DND-41 (cell line): ENCODE data around the gene SOCS3.

ENCODE experiments used
- ATAC-seq: fragments of 200-7000 bp; cut with Tn5 transposase; 3 replicates; pipeline ENCODE4 v1.9.1; 2021; ENCODE audit warnings: low read depth; ENCODE audit not compliant: insufficient read depth
- DNase-seq: peaks from one replicate; pipeline ENCODE4 v3.0.0-alpha.2; 2020
- H2AFZ ChIP-seq: 2 replicates; pipeline ENCODE4 v1.6.0; 2012; ENCODE audit warnings: low read depth, low read length
- H3K27ac ChIP-seq: 2 replicates; pipeline ENCODE4 v1.5.1; 2012; ENCODE audit warnings: low read length, inconsistent platforms
- H3K27me3 ChIP-seq: fragments of 200-600 bp; sonication (generic); 2 replicates; pipeline ENCODE4 v1.6.0; 2012; ENCODE audit warnings: low read length, mild to moderate bottlenecking, inconsistent platforms; ENCODE audit not compliant: insufficient read depth, poor library complexity
- H3K36me3 ChIP-seq: 2 replicates; pipeline ENCODE4 v1.5.1; 2012; ENCODE audit warnings: low read length, inconsistent platforms; ENCODE audit not compliant: insufficient read depth
- H3K4me1 ChIP-seq: 2 replicates; pipeline ENCODE4 v1.5.1; 2012; ENCODE audit warnings: mild to moderate bottlenecking, low read length; ENCODE audit not compliant: insufficient read depth
- H3K4me2 ChIP-seq: 2 replicates; pipeline ENCODE4 v1.6.0; 2012; ENCODE audit warnings: mild to moderate bottlenecking, moderate library complexity, low read length, inconsistent platforms; ENCODE audit not compliant: insufficient read depth
- H3K4me3 ChIP-seq, 2 experiments: fragments of 200-600 bp in 1 of 2; shearing (Covaris generic) in 1 of 2; 2 replicates each; pipeline ENCODE4 v1.5.1; 2012 to 2016; ENCODE audit warnings: inconsistent platforms in 2 of 2, low read length in 2 of 2, mild to moderate bottlenecking in 2 of 2, low read depth in 1 of 2, moderate library complexity in 1 of 2
- H3K79me2 ChIP-seq: 2 replicates; pipeline ENCODE4 v1.6.0; 2012; ENCODE audit warnings: low read length, inconsistent platforms; ENCODE audit not compliant: insufficient read depth
- H3K9ac ChIP-seq: 2 replicates; pipeline ENCODE4 v1.6.0; 2012; ENCODE audit warnings: low read depth, mild to moderate bottlenecking, inconsistent platforms, low read length, moderate library complexity
- H3K9me3 ChIP-seq: 2 replicates; pipeline ENCODE4 v1.5.1; 2012; ENCODE audit warnings: low read length, moderate library complexity, mild to moderate bottlenecking, inconsistent platforms; ENCODE audit not compliant: insufficient read depth, severe bottlenecking
- H4K20me1 ChIP-seq: 2 replicates; pipeline ENCODE4 v1.6.0; 2012; ENCODE audit warnings: low read length; ENCODE audit not compliant: insufficient read depth
- EZH2 ChIP-seq: IDR thresholded peaks from 3 replicates; pipeline ENCODE4 v1.6.1; 2012; ENCODE audit warnings: borderline replicate concordance, low read depth, mild to moderate bottlenecking, moderate library complexity, low read length, inconsistent platforms; ENCODE audit not compliant: severe bottlenecking
- TF ChIP-seq, protein P1 (sequence below): IDR thresholded peaks from 2 replicates; pipeline ENCODE4 v1.5.1; 2012; ENCODE audit warnings: borderline replicate concordance, low read length, moderate library complexity, mild to moderate bottlenecking; ENCODE audit not compliant: poor library complexity, severe bottlenecking; ENCODE audit errors: extremely low read depth

Gene SOCS3

DNA sequence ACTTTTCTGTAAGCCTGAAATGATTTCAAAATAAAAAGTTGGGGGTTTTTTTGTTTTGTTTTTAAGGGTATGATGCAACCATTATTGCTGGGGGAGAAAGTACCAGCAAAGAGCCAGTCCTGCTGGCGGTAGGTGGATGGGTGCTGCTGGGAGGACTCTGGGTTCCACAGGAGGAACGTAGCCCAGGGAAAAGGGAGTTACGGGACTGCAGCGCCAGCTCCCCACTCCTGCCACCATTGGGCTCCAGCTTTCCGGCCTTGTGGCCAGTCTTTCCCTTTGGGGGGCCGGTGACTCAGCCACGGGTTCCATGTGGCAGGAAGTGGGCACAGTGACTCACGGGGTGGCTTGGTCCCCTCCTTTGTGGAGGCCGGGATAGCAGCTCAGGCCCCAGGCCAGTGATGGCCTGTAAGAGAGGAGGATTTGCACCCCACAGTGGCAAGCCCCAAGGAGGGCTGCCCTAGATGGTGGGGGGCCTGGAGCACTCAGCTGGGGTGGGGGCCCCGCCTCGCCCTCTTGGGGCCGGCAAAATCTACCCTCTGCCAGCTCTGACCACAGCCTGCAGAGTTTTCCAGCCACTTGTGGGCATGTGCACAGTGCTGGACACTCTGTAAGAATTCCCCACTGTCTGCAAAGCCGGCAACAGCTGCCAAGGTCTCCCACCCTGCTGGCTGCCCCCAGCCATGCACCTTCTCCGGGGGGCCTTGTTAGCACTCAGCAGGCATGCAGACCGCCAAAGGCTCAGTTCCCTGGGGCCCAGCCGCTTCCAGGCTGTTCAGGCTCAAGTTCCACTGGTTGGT, 30.4 kb downstream of the SOCS3 start:
- H2AFZ ChIP-seq, result no peak overlapping the region
- H3K9me3 ChIP-seq, result no peaks in the 10 kb centered on the region
- H3K9ac ChIP-seq, result no peak overlapping the region
- H4K20me1 ChIP-seq, result no peaks in the 10 kb centered on the region
- no peak overlapping the region for H3K4me2 ChIP-seq
- H3K27ac ChIP-seq, result no peak overlapping the region
- TF ChIP-seq, protein P1, sequence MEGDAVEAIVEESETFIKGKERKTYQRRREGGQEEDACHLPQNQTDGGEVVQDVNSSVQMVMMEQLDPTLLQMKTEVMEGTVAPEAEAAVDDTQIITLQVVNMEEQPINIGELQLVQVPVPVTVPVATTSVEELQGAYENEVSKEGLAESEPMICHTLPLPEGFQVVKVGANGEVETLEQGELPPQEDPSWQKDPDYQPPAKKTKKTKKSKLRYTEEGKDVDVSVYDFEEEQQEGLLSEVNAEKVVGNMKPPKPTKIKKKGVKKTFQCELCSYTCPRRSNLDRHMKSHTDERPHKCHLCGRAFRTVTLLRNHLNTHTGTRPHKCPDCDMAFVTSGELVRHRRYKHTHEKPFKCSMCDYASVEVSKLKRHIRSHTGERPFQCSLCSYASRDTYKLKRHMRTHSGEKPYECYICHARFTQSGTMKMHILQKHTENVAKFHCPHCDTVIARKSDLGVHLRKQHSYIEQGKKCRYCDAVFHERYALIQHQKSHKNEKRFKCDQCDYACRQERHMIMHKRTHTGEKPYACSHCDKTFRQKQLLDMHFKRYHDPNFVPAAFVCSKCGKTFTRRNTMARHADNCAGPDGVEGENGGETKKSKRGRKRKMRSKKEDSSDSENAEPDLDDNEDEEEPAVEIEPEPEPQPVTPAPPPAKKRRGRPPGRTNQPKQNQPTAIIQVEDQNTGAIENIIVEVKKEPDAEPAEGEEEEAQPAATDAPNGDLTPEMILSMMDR, result no peak
- no peak for TF ChIP-seq EZH2
- H3K79me2 ChIP-seq, result no peaks in the 10 kb centered on the region
- ATAC-seq (0 out of 3 replicates have a peak, but pooled peaks have one; percentile 17), DNase-seq (no peak)
- H3K36me3 ChIP-seq, result no peaks in the 10 kb centered on the region
- H3K4me1 ChIP-seq, result no peaks in the 10 kb centered on the region
- H3K4me3 ChIP-seq, result no peak overlapping the region
- H3K27me3 ChIP-seq, result no peaks in the 10 kb centered on the region

DNA sequence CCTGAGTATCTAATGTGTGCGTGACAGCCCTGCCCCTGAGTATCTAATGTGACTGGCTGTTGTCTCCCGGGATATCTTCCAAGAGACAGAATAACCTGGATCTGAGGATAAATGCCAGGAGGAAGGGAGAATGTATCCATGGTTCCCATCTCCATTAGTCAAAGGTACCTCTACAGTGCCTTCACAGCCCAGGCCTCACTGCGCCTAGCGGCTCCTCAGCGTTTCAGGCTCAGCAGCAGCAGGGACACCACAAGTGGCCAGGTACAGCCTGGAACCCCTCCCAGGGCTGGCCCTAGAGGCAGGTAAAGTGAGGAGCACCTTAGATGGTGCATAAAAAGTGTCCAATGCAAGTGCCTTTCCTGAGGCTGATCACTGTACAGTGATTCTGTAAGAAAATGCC, 32.0 kb downstream of the SOCS3 start:
- Histone ChIP-seq H3K9me3 (no peaks in the 10 kb centered on the region), H3K4me2 (no peak overlapping the region), H2AFZ (no peak overlapping the region), H3K27ac (no peak overlapping the region), H3K9ac (no peak overlapping the region), H3K36me3 (no peaks in the 10 kb centered on the region), H3K4me1 (no peaks in the 10 kb centered on the region), H3K4me3 (no peak overlapping the region), H3K79me2 (no peaks in the 10 kb centered on the region), H4K20me1 (no peaks in the 10 kb centered on the region), H3K27me3 (no peaks in the 10 kb centered on the region)
- TF ChIP-seq EZH2, result no peak
- TF ChIP-seq, protein P1, result no peak
- ATAC-seq (no peak), DNase-seq (no peak)

DNA sequence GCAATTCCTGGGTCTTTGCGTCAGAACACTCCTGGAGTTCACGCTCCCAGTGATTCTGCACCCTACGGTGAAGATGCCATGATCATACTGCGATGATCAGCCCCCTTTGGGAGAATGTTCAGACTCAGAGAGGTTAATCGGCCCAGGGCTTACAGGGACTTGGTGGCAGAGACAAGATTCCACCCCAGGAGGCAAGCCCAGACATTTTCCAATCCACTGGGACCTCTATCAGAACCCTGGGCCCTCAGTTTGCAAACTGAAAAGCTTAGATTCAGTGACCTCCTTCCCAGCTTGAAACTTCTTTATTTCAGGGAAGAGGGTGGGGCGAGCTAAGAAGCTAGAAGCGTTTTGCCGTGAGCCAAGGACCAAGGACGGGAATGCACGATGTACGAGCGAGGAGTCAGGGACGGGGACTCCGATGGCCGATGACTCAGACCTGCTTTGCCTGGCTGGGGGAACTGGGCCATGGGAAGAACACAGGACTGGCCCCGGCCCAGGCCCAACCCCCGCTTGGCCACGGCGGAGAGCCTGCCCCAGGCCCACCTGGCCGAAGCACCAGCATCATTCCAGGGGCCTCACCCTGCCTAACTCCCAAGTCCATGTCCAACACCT, 34.7 kb downstream of the SOCS3 start:
- H3K9ac ChIP-seq, result no peak overlapping the region
- H3K4me1 ChIP-seq, result no peaks in the 10 kb centered on the region
- H3K4me2 ChIP-seq, result no peak overlapping the region
- no peaks in the 10 kb centered on the region for H3K27me3 ChIP-seq
- H3K4me3 ChIP-seq, result no peak overlapping the region
- no peak overlapping the region for H3K27ac ChIP-seq
- H2AFZ ChIP-seq, result no peak overlapping the region
- H3K9me3 ChIP-seq, result no peaks in the 10 kb centered on the region
- no peak for TF ChIP-seq EZH2
- TF ChIP-seq, protein P1, result no peak
- H3K79me2 ChIP-seq, result no peaks in the 10 kb centered on the region
- H3K36me3 ChIP-seq, result no peaks in the 10 kb centered on the region
- ATAC-seq, result no peak
- no peak for DNase-seq
- H4K20me1 ChIP-seq, result no peaks in the 10 kb centered on the region
